Hepatocyte (in vitro differentiated cells): Measurements from ENCODE around the gene NLK. TPM values are rescaled to one million over a fixed set of nuclear protein-coding genes. Genes with fewer than 3 reads are reported as not detected.
"Not testable (repeated sequence)": the region's sequence is repeated elsewhere in the genome, so short reads cannot be mapped to it uniquely, and the experiment has no call there.

ENCODE experiments used
- DNase-seq: peaks from one replicate; pipeline ENCODE4 v3.0.0-alpha.2; 2016; ENCODE audit warnings: low spot score
- H2AFZ ChIP-seq: fragments of 200-600 bp; sonication (generic); 2 replicates; pipeline ENCODE4 v1.6.0; 2016; ENCODE audit warnings: antibody characterized with exemption, mild to moderate bottlenecking
- H3K27ac ChIP-seq: fragments of 200-600 bp; sonication (generic); 2 replicates; pipeline ENCODE4 v1.5.1; 2016; ENCODE audit warnings: mild to moderate bottlenecking
- H3K27me3 ChIP-seq: fragments of 200-600 bp; sonication (generic); 2 replicates; pipeline ENCODE4 v1.6.1; 2016
- H3K36me3 ChIP-seq: fragments of 200-600 bp; sonication (generic); replicated peaks from 2 replicates; pipeline ENCODE4 v1.5.1; 2016; ENCODE audit warnings: low read depth; ENCODE audit not compliant: insufficient read depth
- H3K4me1 ChIP-seq: fragments of 200-600 bp; sonication (generic); 2 replicates; pipeline ENCODE4 v1.5.1; 2016; ENCODE audit warnings: mild to moderate bottlenecking, moderate library complexity; ENCODE audit not compliant: insufficient read depth
- H3K4me2 ChIP-seq: fragments of 200-600 bp; sonication (generic); 2 replicates; pipeline ENCODE4 v1.6.0; 2016
- H3K4me3 ChIP-seq: fragments of 200-600 bp; sonication (generic); 2 replicates; pipeline ENCODE4 v1.5.1; 2016; ENCODE audit warnings: mild to moderate bottlenecking
- H3K79me2 ChIP-seq: fragments of 200-600 bp; sonication (generic); 2 replicates; pipeline ENCODE4 v1.6.0; 2017; ENCODE audit warnings: mild to moderate bottlenecking
- H3K9me2 ChIP-seq: fragments of 200-600 bp; sonication (generic); replicated peaks from 2 replicates; pipeline ENCODE4 v1.6.0; 2017; ENCODE audit warnings: mild to moderate bottlenecking; ENCODE audit not compliant: insufficient read depth
- H3K9me3 ChIP-seq: fragments of 200-600 bp; sonication (generic); 2 replicates; pipeline ENCODE4 v1.5.1; 2016; ENCODE audit warnings: low read depth, mild to moderate bottlenecking
- H4K20me1 ChIP-seq: fragments of 200-600 bp; sonication (generic); 2 replicates; pipeline ENCODE4 v1.6.0; 2016; ENCODE audit warnings: mild to moderate bottlenecking; ENCODE audit not compliant: insufficient read depth, poor library complexity, severe bottlenecking
- EZH2 ChIP-seq: fragments of 200-600 bp; sonication (generic); IDR thresholded peaks from 2 replicates; pipeline ENCODE4 v1.6.1; 2016; ENCODE audit warnings: antibody characterized with exemption, mild to moderate bottlenecking, borderline replicate concordance
- EZH2phosphoT487 ChIP-seq: fragments of 200-600 bp; sonication (generic); IDR thresholded peaks from one replicate; pipeline ENCODE4 v1.6.1; 2018; ENCODE audit warnings: antibody characterized with exemption, mild to moderate bottlenecking, low read depth, moderate library complexity; ENCODE audit not compliant: unreplicated experiment, severe bottlenecking
- WGBS: methylation state at CpG from one replicate; pipeline ENCODE4 v1.1.6; 2016; ENCODE audit warnings: low lambda C conversion rate; ENCODE audit errors: missing lambda C conversion rate; 5-methylcytosine and 5-hydroxymethylcytosine counted together
- polyA plus RNA-seq: library from polyadenylated mRNA; unstranded; fragments of >200 nt; fragmentation: Nextera tagmentation; extraction: Ambion mirVana; gene quantifications from 2 replicates; pipeline ENCODE4 v1.2.1, GENCODE V29; 2016
- total RNA-seq: library from RNA; depleted of rRNA; stranded (reverse); fragments of >200 nt; gene quantifications from 2 replicates; pipeline ENCODE4 v1.2.3, GENCODE V29; 2014
- TF ChIP-seq, protein P1 (sequence below): fragments of 200-600 bp; sonication (generic); IDR thresholded peaks from 2 replicates; pipeline ENCODE4 v1.5.1; 2016; ENCODE audit warnings: antibody characterized with exemption, mild to moderate bottlenecking; ENCODE audit not compliant: poor library complexity

The NLK gene
- total and polyA plus RNA-seq, 2 experiments from 2014 or later, result 5.2 to 24.9 TPM

GRCh38 chr17:28097254-28097653, 54.8 kb downstream of the NLK start:
- H3K4me3 ChIP-seq, result no peak overlapping the region
- H2AFZ ChIP-seq, result no peak overlapping the region
- 82% methylated on average over 1 of the region's 1 CpG for WGBS
- peaks cover 5% of the 10 kb centered on the region for H3K4me1 ChIP-seq
- peaks cover 56% of the 10 kb centered on the region for H3K79me2 ChIP-seq
- TF ChIP-seq EZH2, result no peak
- no peak overlapping the region for H3K27ac ChIP-seq
- no peaks in the 10 kb centered on the region for H4K20me1 ChIP-seq
- no peak for DNase-seq
- H3K36me3 ChIP-seq, result no peaks in the 10 kb centered on the region
- peaks cover 5% of the 10 kb centered on the region for H3K9me3 ChIP-seq
- H3K9me2 ChIP-seq, result no peaks in the 10 kb centered on the region
- H3K4me2 ChIP-seq, result no peak overlapping the region
- no peaks in the 10 kb centered on the region for H3K27me3 ChIP-seq

DNA sequence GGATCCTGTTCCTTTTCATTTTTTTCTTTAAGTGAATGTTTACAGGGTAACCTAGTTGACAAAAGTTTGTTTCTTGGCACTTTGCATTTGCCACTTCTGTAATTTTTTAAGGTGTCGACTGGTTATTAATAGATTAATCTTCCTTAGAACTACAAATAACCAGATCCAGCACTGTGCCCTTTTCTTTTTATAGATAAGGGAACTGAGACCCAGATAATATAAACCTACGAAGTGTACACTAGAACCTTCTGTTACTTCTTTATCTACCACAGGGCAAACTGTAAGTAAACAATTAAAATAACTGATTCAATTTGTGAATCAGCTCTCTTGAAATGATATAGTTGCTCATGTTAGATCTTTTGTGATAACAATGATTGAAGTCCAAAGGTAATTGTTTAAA, 55.4 kb downstream of the NLK start:
- no peak overlapping the region for H3K4me3 ChIP-seq
- TF ChIP-seq EZH2 (no peak), EZH2phosphoT487 (no peak)
- TF ChIP-seq, protein P1, sequence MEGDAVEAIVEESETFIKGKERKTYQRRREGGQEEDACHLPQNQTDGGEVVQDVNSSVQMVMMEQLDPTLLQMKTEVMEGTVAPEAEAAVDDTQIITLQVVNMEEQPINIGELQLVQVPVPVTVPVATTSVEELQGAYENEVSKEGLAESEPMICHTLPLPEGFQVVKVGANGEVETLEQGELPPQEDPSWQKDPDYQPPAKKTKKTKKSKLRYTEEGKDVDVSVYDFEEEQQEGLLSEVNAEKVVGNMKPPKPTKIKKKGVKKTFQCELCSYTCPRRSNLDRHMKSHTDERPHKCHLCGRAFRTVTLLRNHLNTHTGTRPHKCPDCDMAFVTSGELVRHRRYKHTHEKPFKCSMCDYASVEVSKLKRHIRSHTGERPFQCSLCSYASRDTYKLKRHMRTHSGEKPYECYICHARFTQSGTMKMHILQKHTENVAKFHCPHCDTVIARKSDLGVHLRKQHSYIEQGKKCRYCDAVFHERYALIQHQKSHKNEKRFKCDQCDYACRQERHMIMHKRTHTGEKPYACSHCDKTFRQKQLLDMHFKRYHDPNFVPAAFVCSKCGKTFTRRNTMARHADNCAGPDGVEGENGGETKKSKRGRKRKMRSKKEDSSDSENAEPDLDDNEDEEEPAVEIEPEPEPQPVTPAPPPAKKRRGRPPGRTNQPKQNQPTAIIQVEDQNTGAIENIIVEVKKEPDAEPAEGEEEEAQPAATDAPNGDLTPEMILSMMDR, result no peak
- WGBS, result 58% methylated on average over 2 of the region's 2 CpGs
- H4K20me1 ChIP-seq, result no peaks in the 10 kb centered on the region
- H2AFZ ChIP-seq, result no peak overlapping the region
- peak overlapping the region; percentile 3 for H3K4me2 ChIP-seq
- H3K4me1 ChIP-seq, result no peaks in the 10 kb centered on the region
- H3K79me2 ChIP-seq, result peaks cover 53% of the 10 kb centered on the region
- no peaks in the 10 kb centered on the region for H3K9me2 ChIP-seq
- no peak overlapping the region for H3K27ac ChIP-seq
- no peaks in the 10 kb centered on the region for H3K27me3 ChIP-seq
- no peaks in the 10 kb centered on the region for H3K36me3 ChIP-seq
- peaks cover 5% of the 10 kb centered on the region for H3K9me3 ChIP-seq
- no peak for DNase-seq

DNA sequence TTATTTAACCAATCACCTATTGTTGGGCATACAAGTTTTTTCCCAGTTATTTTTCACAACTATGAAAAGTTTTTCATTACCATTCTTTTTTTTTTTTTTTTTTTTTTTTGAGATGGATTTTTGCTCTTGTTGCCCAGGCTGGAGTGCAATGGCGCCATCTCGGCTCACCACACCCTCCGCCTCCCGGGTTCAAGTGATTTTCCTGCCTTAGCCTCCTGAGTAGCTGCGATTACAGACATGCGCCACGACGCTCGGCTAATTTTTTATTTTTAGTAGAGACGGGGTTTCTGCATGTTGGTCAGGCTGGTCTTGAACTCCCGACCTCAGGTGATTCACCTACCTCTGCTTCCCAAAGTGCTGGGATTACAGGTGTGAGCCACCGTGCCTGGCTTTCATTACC, 56.1 kb downstream of the NLK start:
- not testable (repeated sequence) for H3K9me2 ChIP-seq, DNase-seq, H3K4me2 ChIP-seq, H4K20me1 ChIP-seq, H2AFZ ChIP-seq, H3K9me3 ChIP-seq, H3K27ac ChIP-seq, H3K27me3 ChIP-seq, H3K4me1 ChIP-seq, H3K4me3 ChIP-seq, H3K36me3 ChIP-seq
- 95% methylated on average over 12 of the region's 12 CpGs for WGBS
- H3K79me2 ChIP-seq, result peaks cover 46% of the 10 kb centered on the region

DNA sequence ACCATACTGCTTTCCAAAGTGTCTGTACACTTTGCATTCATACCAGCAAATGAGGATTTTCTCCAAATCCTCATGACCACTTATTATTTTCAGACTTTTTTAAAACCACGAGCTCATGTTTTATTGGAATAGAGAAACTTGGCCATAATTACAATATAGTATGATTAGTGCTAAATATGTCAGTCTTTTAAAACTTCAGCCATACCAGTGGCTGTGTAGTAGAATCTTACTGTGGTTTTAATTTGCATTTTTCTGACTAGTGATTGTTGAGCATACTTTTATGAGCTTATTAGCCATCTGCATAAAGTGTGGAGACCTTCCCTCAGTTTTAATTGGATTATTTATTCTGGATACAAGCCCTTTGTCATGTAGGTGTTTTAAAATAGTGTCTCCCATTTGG, 57.8 kb downstream of the NLK start:
- Histone ChIP-seq H2AFZ (no peak overlapping the region), H3K36me3 (no peaks in the 10 kb centered on the region), H3K27ac (no peak overlapping the region), H3K79me2 (peaks cover 37% of the 10 kb centered on the region), H3K4me3 (no peak overlapping the region), H3K9me3 (peaks cover 5% of the 10 kb centered on the region), H3K4me1 (no peaks in the 10 kb centered on the region), H4K20me1 (no peaks in the 10 kb centered on the region), H3K4me2 (no peak overlapping the region), H3K9me2 (no peaks in the 10 kb centered on the region), H3K27me3 (no peaks in the 10 kb centered on the region)
- 87% methylated on average over 1 of the region's 1 CpG for WGBS
- TF ChIP-seq EZH2 (no peak), EZH2phosphoT487 (no peak)
- TF ChIP-seq, protein P1, result no peak
- no peak for DNase-seq

GRCh38 chr17:28100936-28101335, 58.5 kb downstream of the NLK start:
- no peaks in the 10 kb centered on the region for H4K20me1 ChIP-seq
- H3K79me2 ChIP-seq, result peaks cover 34% of the 10 kb centered on the region
- H3K4me1 ChIP-seq, result peaks cover 3% of the 10 kb centered on the region
- H3K4me2 ChIP-seq, result no peak overlapping the region
- no peak for DNase-seq
- 81% methylated on average over 1 of the region's 1 CpG for WGBS
- H3K9me3 ChIP-seq, result peaks cover 5% of the 10 kb centered on the region
- TF ChIP-seq EZH2 (no peak), EZH2phosphoT487 (no peak)
- TF ChIP-seq, protein P1, result no peak
- H3K4me3 ChIP-seq, result no peak overlapping the region
- H3K27me3 ChIP-seq, result no peaks in the 10 kb centered on the region
- H2AFZ ChIP-seq, result no peak overlapping the region
- H3K9me2 ChIP-seq, result no peaks in the 10 kb centered on the region
- no peak overlapping the region for H3K27ac ChIP-seq
- H3K36me3 ChIP-seq, result no peaks in the 10 kb centered on the region
